PC-3 (cell line): Measurements from ENCODE around the gene SCRN3.

ENCODE experiments used
- EZH2 ChIP-seq: fragments of 300-600 bp; sonication (generic); IDR thresholded peaks from one replicate; pipeline ENCODE4 v1.6.1; 2017; ENCODE audit warnings: antibody characterized with exemption, mild to moderate bottlenecking, low read length; ENCODE audit not compliant: unreplicated experiment
- EZH2phosphoT487 ChIP-seq: fragments of 300-600 bp; sonication (generic); IDR thresholded peaks from 2 replicates; pipeline ENCODE4 v1.6.1; 2018; ENCODE audit warnings: mild to moderate bottlenecking, antibody characterized with exemption, low read length, borderline replicate concordance
- TF ChIP-seq, protein P1 (sequence below): fragments of 300-600 bp; sonication (generic); conservative IDR thresholded peaks from 2 replicates; pipeline ENCODE4 v1.5.1; 2017; ENCODE audit warnings: antibody characterized with exemption, low read depth, mild to moderate bottlenecking, low read length

- no peak for TF ChIP-seq EZH2
- no peak for TF ChIP-seq EZH2phosphoT487
- TF ChIP-seq, protein P1, sequence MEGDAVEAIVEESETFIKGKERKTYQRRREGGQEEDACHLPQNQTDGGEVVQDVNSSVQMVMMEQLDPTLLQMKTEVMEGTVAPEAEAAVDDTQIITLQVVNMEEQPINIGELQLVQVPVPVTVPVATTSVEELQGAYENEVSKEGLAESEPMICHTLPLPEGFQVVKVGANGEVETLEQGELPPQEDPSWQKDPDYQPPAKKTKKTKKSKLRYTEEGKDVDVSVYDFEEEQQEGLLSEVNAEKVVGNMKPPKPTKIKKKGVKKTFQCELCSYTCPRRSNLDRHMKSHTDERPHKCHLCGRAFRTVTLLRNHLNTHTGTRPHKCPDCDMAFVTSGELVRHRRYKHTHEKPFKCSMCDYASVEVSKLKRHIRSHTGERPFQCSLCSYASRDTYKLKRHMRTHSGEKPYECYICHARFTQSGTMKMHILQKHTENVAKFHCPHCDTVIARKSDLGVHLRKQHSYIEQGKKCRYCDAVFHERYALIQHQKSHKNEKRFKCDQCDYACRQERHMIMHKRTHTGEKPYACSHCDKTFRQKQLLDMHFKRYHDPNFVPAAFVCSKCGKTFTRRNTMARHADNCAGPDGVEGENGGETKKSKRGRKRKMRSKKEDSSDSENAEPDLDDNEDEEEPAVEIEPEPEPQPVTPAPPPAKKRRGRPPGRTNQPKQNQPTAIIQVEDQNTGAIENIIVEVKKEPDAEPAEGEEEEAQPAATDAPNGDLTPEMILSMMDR, result no peak
Measured at GRCh38 chr2:174403628-174404027, 8.1 kb downstream of the SCRN3 start.
